H1 (cell line): Measurements from ENCODE around the gene SIRPB1. TPM values are rescaled to one million over a fixed set of nuclear protein-coding genes. Genes with fewer than 3 reads are reported as not detected.

Experiments used
- polyA plus RNA-seq, 7 experiments: library from polyadenylated mRNA; depleted of rRNA in 3 of 7; stranded (reverse) in 5 of 7; unstranded in 2 of 7; fragments of >200 nt in 5 of 7; fragments of 200-250 nt in 2 of 7; gene quantifications; 1 replicate in 5 of 7; 2 replicates in 1 of 7; 4 replicates in 1 of 7; pipeline versions ENCODE4 v1.2.1 to v1.2.3, GENCODE V29; 2011 to 2013; ENCODE audit warnings: missing spikeins in 2 of 7, mixed read lengths in 2 of 7
- small RNA-seq: library from polyadenylated mRNA; stranded (forward); fragments of <200 nt; extraction: miRNeasy Mini kit (QIAGEN cat#:217004); gene quantifications from one replicate; pipeline ENCODE3, GENCODE V24; 2013; ENCODE audit not compliant: insufficient read depth
- total RNA-seq: library from RNA; stranded (reverse); fragmentation: NEBNext Ultra II Directional; extraction: Animal tissue kit (Norgen Biotek cat#: 25700); gene quantifications from 2 replicates; pipeline ENCODE4 v1.2.1, GENCODE V29; 2021

The SIRPB1 gene
- total and polyA plus RNA-seq, 2 of the 8 experiments (the other 6 are each of a cell fraction or from before 2014, with no cell fraction given), result 0.14 to 0.99 TPM

Small RNA genes within 50 kb of the gene (small RNA-seq; reads per million reads assigned to genes)
- gene RN7SL561P, result not detected

Other genes with a start within 250 kb of the SIRPB1 start
- 243 and 250 TPM in 2 replicates for gene FKBP1A, start 227.0 kb downstream of the SIRPB1 start, total RNA-seq
- 583 and 685 TPM in 2 replicates for gene FKBP1A, start 227.0 kb downstream of the SIRPB1 start, polyA plus RNA-seq (2011; rRNA removed)
- gene NSFL1C, start 153.2 kb downstream of the SIRPB1 start, total RNA-seq, result 87.4 and 98.0 TPM in 2 replicates
- gene NSFL1C, start 153.2 kb downstream of the SIRPB1 start, polyA plus RNA-seq (2011; rRNA removed), result 21.6 and 21.8 TPM in 2 replicates
- gene SIRPB2, start 128.6 kb downstream of the SIRPB1 start, total RNA-seq, result 0.28 TPM in 1 of 2 replicates, not detected in the other
- gene SIRPB2, start 128.6 kb downstream of the SIRPB1 start, polyA plus RNA-seq (2011; rRNA removed), result not detected in 2 replicates
- not detected in 2 replicates for gene SIRPD, start 62.3 kb downstream of the SIRPB1 start, total RNA-seq
- not detected in 2 replicates for gene SIRPD, start 62.3 kb downstream of the SIRPB1 start, polyA plus RNA-seq (2011; rRNA removed)
- gene SIRPG, start 37.8 kb upstream of the SIRPB1 start, total RNA-seq, result not detected in 2 replicates
- 0.03 and 0.08 TPM in 2 replicates for gene SIRPG, start 37.8 kb upstream of the SIRPB1 start, polyA plus RNA-seq (2011; rRNA removed)